ENCODE measurements around the gene ARL5B. TPM values are rescaled to one million over a fixed set of nuclear protein-coding genes. Genes with fewer than 3 reads are reported as not detected.

The ARL5B gene
- polyA plus RNA-seq, 1 donor = 21.0 TPM

DNA sequence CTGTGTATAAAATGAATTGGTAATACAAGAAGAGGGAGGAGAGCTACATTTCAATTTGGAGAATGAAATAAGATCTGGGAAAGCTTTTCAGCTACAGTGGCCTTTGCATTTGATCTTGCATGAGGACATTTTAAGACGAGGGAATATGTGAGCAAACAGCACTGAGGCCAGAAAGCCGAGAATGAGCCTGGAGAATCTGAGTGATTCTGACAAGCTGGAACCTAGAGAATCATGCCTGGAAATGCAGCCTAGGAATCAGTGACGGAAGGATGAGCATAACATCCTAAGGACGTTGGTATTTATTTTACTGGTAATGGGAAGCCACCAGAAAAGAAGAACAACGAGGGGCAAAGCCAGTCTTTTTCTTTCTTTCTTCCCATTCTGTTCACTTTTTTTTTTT is 44.3 kb downstream of the ARL5B start:
- no peak for DNase-seq (ENCODE audit: low read depth)

DNA sequence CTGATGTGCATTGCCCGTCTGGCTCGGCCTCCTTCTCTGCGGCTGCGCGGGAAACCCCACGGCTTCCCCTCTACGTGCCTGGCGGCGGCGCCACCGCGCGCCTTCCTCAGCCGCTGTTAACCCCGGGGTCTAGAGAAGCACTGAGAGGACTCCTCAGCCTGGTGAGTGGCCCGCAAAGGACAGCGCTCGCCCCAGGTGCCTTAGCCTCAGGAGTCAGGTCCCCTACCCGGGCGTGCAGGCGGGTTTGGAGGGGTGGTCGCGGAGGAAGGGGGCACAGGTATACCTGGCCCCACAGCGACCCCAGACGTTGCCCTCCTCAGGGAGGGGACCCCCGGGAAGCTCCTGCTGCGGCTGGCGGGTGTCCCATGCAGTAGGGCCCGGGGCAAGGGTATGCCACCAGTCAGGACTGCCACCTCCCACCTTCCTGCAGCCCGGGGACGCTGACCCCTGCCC is 51.0 kb downstream of the ARL5B start:
- no peak for DNase-seq (ENCODE audit: low read depth)

DNA sequence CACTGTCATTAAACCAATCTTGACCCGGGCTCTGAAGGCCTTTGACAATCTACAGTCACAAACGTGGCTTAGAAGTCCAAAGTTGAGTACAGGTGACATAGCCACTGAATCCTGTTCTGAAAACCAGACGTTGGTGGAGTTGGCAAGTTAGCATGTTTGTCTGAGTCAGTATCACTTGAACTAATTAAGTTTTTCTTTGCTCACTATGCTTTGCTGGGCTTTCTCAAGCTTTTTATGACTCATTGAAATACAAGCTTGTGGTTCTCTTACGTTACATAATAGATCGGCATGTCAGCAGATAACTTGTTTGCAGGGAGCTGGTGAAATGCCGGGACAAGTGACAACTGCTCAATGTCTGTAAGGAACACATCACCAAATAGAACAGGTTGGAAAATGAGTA is 53.8 kb downstream of the ARL5B start:
- no peak for DNase-seq (ENCODE audit: low read depth)

DNA sequence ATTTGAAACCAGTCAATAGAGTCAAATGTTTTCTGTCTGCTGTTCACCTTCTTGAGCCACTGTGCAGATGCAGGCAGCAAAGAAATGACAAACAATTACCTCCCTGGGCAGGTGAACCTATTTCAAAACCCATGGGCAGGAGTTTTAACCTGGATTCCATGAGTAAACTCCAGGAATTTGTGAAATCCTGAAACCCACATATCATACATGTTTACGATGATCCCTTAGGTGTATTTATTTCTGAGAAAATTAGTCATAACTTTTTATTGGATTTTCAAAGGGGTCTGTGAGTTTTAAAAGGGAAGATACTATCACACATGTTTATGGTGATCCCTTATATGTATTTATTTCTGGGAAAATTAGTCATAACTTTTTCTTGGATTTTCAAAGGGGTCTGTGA is 59.8 kb downstream of the ARL5B start:
- DNase-seq (ENCODE audit: low read depth) = no peak

DNA sequence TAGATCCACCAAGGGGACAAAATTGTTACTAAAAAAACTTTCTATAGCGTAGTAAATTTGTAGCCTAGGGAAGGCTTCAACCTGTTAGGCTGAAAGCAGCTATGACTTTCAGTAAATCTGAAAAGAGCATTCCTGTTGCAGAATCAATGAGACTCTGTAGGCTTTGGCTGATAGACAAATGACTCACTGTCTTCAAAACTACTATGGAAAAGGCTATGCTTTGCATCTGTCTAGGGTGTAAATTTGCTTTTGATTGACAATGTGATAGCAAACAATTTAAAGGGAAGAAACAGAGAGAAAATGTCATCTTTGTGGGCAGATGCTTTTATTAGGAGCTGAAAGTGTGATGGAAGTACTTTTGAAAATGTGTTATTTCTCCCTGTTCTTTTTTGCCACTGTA is 60.6 kb downstream of the ARL5B start:
- no peak for DNase-seq (ENCODE audit: low read depth)

DNA sequence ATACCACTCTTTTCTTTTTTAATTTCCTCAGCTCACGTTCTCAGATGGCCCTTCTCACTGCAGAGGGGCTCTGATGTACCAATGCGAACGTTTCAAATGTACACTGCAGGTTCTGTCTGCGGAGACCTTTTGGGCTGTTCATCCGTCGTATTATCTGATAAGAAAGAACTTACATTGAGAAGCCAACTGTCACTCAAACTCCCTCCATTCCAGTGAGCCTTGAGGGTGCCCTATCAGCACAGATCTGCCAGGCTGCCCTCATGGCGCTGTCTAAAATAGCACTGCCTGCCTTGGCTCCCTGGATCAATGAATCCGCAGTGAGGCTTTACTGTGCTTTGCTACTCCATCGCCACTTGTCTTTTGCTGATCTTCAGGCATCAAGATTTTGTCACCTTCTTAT is 61.8 kb downstream of the ARL5B start:
- DNase-seq (ENCODE audit: low read depth) = no peak

DNA sequence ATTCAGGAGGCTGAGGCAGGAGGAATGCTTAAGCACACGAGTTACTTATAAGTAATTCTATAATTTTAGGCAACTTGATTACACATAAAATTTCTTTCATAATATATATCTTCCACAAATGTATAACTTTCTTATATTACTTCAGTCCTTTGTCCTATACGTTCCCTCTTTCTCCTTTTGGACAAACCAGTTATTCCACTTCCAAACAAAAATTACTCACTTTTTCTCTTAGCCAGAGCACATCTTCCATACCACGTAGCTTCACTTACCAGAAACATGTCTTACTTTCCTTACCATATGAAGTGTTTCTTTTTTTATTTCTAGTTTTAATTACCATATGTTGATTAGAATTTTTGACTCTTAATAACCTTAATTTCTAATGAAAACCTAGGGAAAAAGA is 64.6 kb downstream of the ARL5B start:
- DNase-seq (ENCODE audit: low read depth) = no peak

Other genes with a start within 250 kb of the ARL5B start
- 19.0 TPM for gene NSUN6, start 7.8 kb upstream of the ARL5B start, polyA plus RNA-seq (ENCODE audit: insufficient read length)